SK-N-MC (cell line): Measurements from ENCODE around the gene GRB10.

Experiments
- EZH2 ChIP-seq: fragments of 200-600 bp; sonication (generic); IDR thresholded peaks from one replicate; pipeline ENCODE4 v1.6.1; 2017; ENCODE audit warnings: antibody characterized with exemption
- FOXP2 ChIP-seq: optimal IDR thresholded peaks from 2 replicates; pipeline ENCODE3; 2011; ENCODE audit warnings: mild to moderate bottlenecking, moderate library complexity; ENCODE audit not compliant: insufficient read depth; ENCODE audit errors: extremely low read length, control extremely low read depth
- POLR2AphosphoS5 ChIP-seq: IDR thresholded peaks from 2 replicates; pipeline ENCODE4 v1.6.1; 2012; ENCODE audit warnings: mild to moderate bottlenecking, low read depth, low read length, borderline replicate concordance

DNA sequence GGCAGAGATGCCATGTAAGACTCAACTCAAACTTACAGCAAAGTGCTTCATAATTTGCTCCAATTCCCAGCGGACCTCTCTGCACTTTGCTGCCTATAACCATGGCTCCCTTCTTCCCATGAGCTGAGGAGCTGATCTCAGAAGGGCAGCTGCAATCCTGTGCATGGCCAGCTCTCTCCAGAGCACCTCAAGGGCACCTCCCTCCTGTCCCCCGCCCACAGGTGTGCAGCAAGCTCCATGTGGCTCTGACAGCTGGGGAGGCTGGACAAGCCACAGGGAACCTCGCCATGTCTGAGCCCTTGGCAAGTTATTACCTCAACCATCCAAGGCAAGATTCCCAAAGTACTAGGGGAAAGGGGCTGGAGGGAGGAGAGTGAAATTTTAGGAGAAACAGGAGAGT, 156.4 kb downstream of the GRB10 start:
- no peak for TF ChIP-seq EZH2
- TF ChIP-seq POLR2AphosphoS5 = no peak
- TF ChIP-seq FOXP2 = no peak
